ENCODE results near the gene MAP3K19. TPM values are rescaled to one million over a fixed set of nuclear protein-coding genes. Genes with fewer than 3 reads are reported as not detected.

MAP3K19 gene
- polyA plus RNA-seq, 1 donor (not counting 4 experiments of a cell fraction or from before 2014, with no cell fraction given), result not detected

- H3K36me3 ChIP-seq (ENCODE audit: control insufficient read depth in 2 of 2, extremely low read depth in 1 of 2, insufficient read depth in 2 of 2, low read length in 2 of 2), result no peaks in the 10 kb centered on the region
- H3K27me3 ChIP-seq (ENCODE audit: control insufficient read depth, extremely low read depth, insufficient read depth, low read length), result no peaks in the 10 kb centered on the region
- no peak overlapping the region for H3K9ac ChIP-seq (ENCODE audit: control insufficient read depth, extremely low read depth, insufficient read depth, low read length)
- no peak overlapping the region for H3K27ac ChIP-seq (ENCODE audit: control insufficient read depth, insufficient read depth, low read length)
- no peak overlapping the region for H3K4me2 ChIP-seq (ENCODE audit: control insufficient read depth, extremely low read depth, insufficient read depth, low read depth, low read length)
- DNase-seq (ENCODE audit: low read depth, low spot score), result no peak
- FAIRE-seq, result no peak
- no peaks in the 10 kb centered on the region for H3K4me1 ChIP-seq (ENCODE audit: control insufficient read depth, extremely low read depth, insufficient read depth, low read length)
- H3K9me3 ChIP-seq (ENCODE audit: control insufficient read depth, low read depth, low read length), result no peaks in the 10 kb centered on the region
- H3K79me2 ChIP-seq (ENCODE audit: control insufficient read depth, insufficient read depth, low read length), result no peaks in the 10 kb centered on the region
- H3K4me3 ChIP-seq (ENCODE audit: control insufficient read depth in 2 of 3, extremely low read depth in 1 of 3, insufficient read depth in 2 of 3, low read depth in 1 of 3, low read length in 3 of 3), result no peak overlapping the region
- no peaks in the 10 kb centered on the region for H4K20me1 ChIP-seq (ENCODE audit: control insufficient read depth, extremely low read depth, insufficient read depth, low read length)
- no peaks in the 10 kb centered on the region for H3K9me1 ChIP-seq (ENCODE audit: control insufficient read depth, extremely low read depth, insufficient read depth, low read length)
- TF ChIP-seq CTCF (optimal IDR thresholded peaks at IDR 0.05 in 1 of 3, IDR thresholded peaks at IDR 0.05 in 1 of 3, conservative IDR thresholded peaks at IDR 0.05 in 1 of 3; ENCODE audit: extremely low read depth in 1 of 3, insufficient read depth in 2 of 3, low read length in 3 of 3) (no peak), EZH2 (IDR thresholded peaks at IDR 0.05; ENCODE audit: low read length) (no peak)
- dilution Hi-C loops (cut with MboI; ENCODE audit: extremely low pct_ligation_motif_present, low sequenced_read_pairs), result no loop called here
- H2AFZ ChIP-seq (ENCODE audit: control insufficient read depth, low read length), result no peak overlapping the region
Measured at GRCh38 chr2:135030826-135031225, 16.4 kb downstream of the MAP3K19 start.

- Histone ChIP-seq H2AFZ (ENCODE audit: control insufficient read depth, low read length) (no peak overlapping the region), H3K36me3 (ENCODE audit: control insufficient read depth in 2 of 2, extremely low read depth in 1 of 2, insufficient read depth in 2 of 2, low read length in 2 of 2) (no peaks in the 10 kb centered on the region), H3K27me3 (ENCODE audit: control insufficient read depth, extremely low read depth, insufficient read depth, low read length) (no peaks in the 10 kb centered on the region), H3K4me3 (ENCODE audit: control insufficient read depth in 2 of 3, extremely low read depth in 1 of 3, insufficient read depth in 2 of 3, low read depth in 1 of 3, low read length in 3 of 3) (no peak overlapping the region), H3K4me1 (ENCODE audit: control insufficient read depth, extremely low read depth, insufficient read depth, low read length) (no peaks in the 10 kb centered on the region), H3K27ac (ENCODE audit: control insufficient read depth, insufficient read depth, low read length) (no peak overlapping the region), H3K79me2 (ENCODE audit: control insufficient read depth, insufficient read depth, low read length) (no peaks in the 10 kb centered on the region), H3K9ac (ENCODE audit: control insufficient read depth, extremely low read depth, insufficient read depth, low read length) (no peak overlapping the region), H4K20me1 (ENCODE audit: control insufficient read depth, extremely low read depth, insufficient read depth, low read length) (no peaks in the 10 kb centered on the region), H3K4me2 (ENCODE audit: control insufficient read depth, extremely low read depth, insufficient read depth, low read depth, low read length) (no peak overlapping the region), H3K9me3 (ENCODE audit: control insufficient read depth, low read depth, low read length) (no peaks in the 10 kb centered on the region), H3K9me1 (ENCODE audit: control insufficient read depth, extremely low read depth, insufficient read depth, low read length) (no peaks in the 10 kb centered on the region)
- dilution Hi-C loops (cut with MboI; ENCODE audit: extremely low pct_ligation_motif_present, low sequenced_read_pairs), result no loop called here
- TF ChIP-seq CTCF (optimal IDR thresholded peaks at IDR 0.05 in 1 of 3, IDR thresholded peaks at IDR 0.05 in 1 of 3, conservative IDR thresholded peaks at IDR 0.05 in 1 of 3; ENCODE audit: extremely low read depth in 1 of 3, insufficient read depth in 2 of 3, low read length in 3 of 3), result no peak
- no peak for FAIRE-seq
- no peak for DNase-seq (ENCODE audit: low read depth, low spot score)
Measured at GRCh38 chr2:135029481-135030134, 17.6 kb downstream of the MAP3K19 start.
